Spleen (tissue), 11 donors: ENCODE measurements around the gene BTG2. TPM values are rescaled to one million over a fixed set of nuclear protein-coding genes. Genes with fewer than 3 reads are reported as not detected.
A peak's percentile ranks its signal among the peaks of the same experiment; 100 is the strongest.

Source experiments
- DNase-seq: peaks from one replicate; pipeline ENCODE4 v3.0.0-alpha.2; 2020
- H3K27ac ChIP-seq, 8 donors: fragments of 200-600 bp; sonication (generic) in 7 of 8; 1 replicate in 4 of 8; 2 replicates in 4 of 8; pipeline versions ENCODE4 v1.5.0 to v1.8.0; 2016 to 2021; ENCODE audit warnings: inconsistent platforms in 4 of 8, mild to moderate bottlenecking in 4 of 8, moderate library complexity in 1 of 8
- H3K27me3 ChIP-seq, 7 donors: fragments of 200-600 bp; sonication (generic) in 6 of 7; replicated peaks in 1 of 7; 1 replicate in 4 of 7; 2 replicates in 3 of 7; pipeline versions ENCODE4 v1.5.0 to v1.8.0; 2016 to 2021; ENCODE audit warnings: inconsistent platforms in 3 of 7, mild to moderate bottlenecking in 1 of 7
- H3K36me3 ChIP-seq, 6 donors: fragments of 200-600 bp; sonication (generic) in 5 of 6; 1 replicate in 4 of 6; 2 replicates in 2 of 6; pipeline versions ENCODE4 v1.5.0 to v1.8.0; 2016 to 2021; ENCODE audit warnings: inconsistent platforms in 2 of 6
- H3K4me1 ChIP-seq, 6 donors: fragments of 200-600 bp; sonication (generic) in 5 of 6; 1 replicate in 3 of 6; 2 replicates in 3 of 6; pipeline versions ENCODE4 v1.5.0 to v1.8.0; 2016 to 2021; ENCODE audit warnings: inconsistent platforms in 3 of 6
- H3K4me3 ChIP-seq, 8 donors: fragments of 200-600 bp; sonication (generic) in 7 of 8; 1 replicate in 4 of 8; 2 replicates in 4 of 8; pipeline versions ENCODE4 v1.5.0 to v1.8.0; 2016 to 2021; ENCODE audit warnings: inconsistent platforms in 4 of 8, mild to moderate bottlenecking in 4 of 8, moderate library complexity in 2 of 8
- H3K9me3 ChIP-seq, 8 donors: fragments of 200-600 bp; sonication (generic) in 7 of 8; 1 replicate in 4 of 8; 2 replicates in 4 of 8; pipeline versions ENCODE4 v1.5.0 to v1.8.0; 2016 to 2021; ENCODE audit warnings: inconsistent platforms in 4 of 8
- CTCF ChIP-seq, 11 experiments: fragments of 200-600 bp in 7 of 11; fragments of 450-650 bp in 4 of 11; sonication (generic) in 4 of 11; IDR thresholded peaks in 8 of 11; conservative IDR thresholded peaks in 3 of 11; 1 replicate in 7 of 11; 2 replicates in 4 of 11; pipeline versions ENCODE4 v1.4.0 to v1.8.0; 2016 to 2021; ENCODE audit warnings: antibody characterized with exemption in 11 of 11, inconsistent platforms in 4 of 11, mild to moderate bottlenecking in 1 of 11
- POLR2A ChIP-seq, 3 donors: fragments of 450-650 bp; IDR thresholded peaks; one replicate each; pipeline ENCODE4 v1.5.1; 2017; ENCODE audit warnings: antibody characterized with exemption in 3 of 3, mild to moderate bottlenecking in 1 of 3
- POLR2AphosphoS5 ChIP-seq, 3 donors: sonication (generic); formaldehyde crosslinking; IDR thresholded peaks; one replicate each; pipeline ENCODE4 v1.5.1; 2017; ENCODE audit warnings: antibody characterized with exemption in 3 of 3
- WGBS, 5 donors: extraction: QIAGEN DNeasy Blood & Tissue Kit in 3 of 5; methylation state at CpG; one replicate each; pipeline versions ENCODE4 v1.1.5 to v1.1.7; 2013 to 2018; 5-methylcytosine and 5-hydroxymethylcytosine counted together
- intact Hi-C: fragments of 100-400 bp; cut with DNase I; formaldehyde crosslinking; loops from one replicate; pipeline ENCODE4 v1.15.0; 2023; ENCODE audit warnings: low total_unique reads
- polyA plus RNA-seq, 3 donors: library from polyadenylated mRNA; stranded (reverse); fragments of 200-250 nt; gene quantifications; one replicate each; pipeline ENCODE4 v1.2.1, GENCODE V29; 2013
- total RNA-seq, 7 donors: library from RNA; depleted of rRNA in 3 of 7; stranded (reverse); fragments of >200 nt in 3 of 7; fragmentation: NEBNext Ultra II Directional in 4 of 7; extraction: Animal tissue kit (Norgen Biotek cat#: 25700) in 4 of 7; gene quantifications; one replicate each; pipeline versions ENCODE4 v1.1.0 to v1.2.1, GENCODE V29; 2016 to 2021
- donor health status: healthy with polysubstance abuse.
- donor health status: DM: no; HTN: no; CAD: no; lungs with moderate emphysema.
- donor health status: DM: no; HTN: no; CAD: no.
- donor health status: Bipolar disorder and iron deficiency.
- donor health status: healthy.
- donor health status: DM: no; HTN: no; CAD: no.
- donor health status: DM: yes; HTN: yes; CAD: no.

The BTG2 gene
- total and polyA plus RNA-seq, 10 donors = 55.5 to 186 (median 124) TPM

- Histone ChIP-seq H3K36me3 (no peaks in the 10 kb centered on the region), H3K4me1 (peaks cover 30 to 86% (median 52%) of the 10 kb centered on the region in 6 donors), H3K27me3 (peaks cover 0 to 6% (median 0%) of the 10 kb centered on the region in 7 donors), H3K27ac (peak overlapping the region in 7 of 8 donors; percentile 8 to 76 (median 58)), H3K9me3 (no peaks in the 10 kb centered on the region), H3K4me3 (no peak overlapping the region)
- intact Hi-C loops = loop anchor here (5.0 kb wide), 1 partner anchor 218 kb away; no protein-coding TSS in a partner anchor
- DNase-seq = peak; percentile 80
- peak; percentile 68 to 95 (median 88) for TF ChIP-seq CTCF (IDR thresholded peaks at IDR 0.05 in 8 of 11, conservative IDR thresholded peaks at IDR 0.05 in 3 of 11)
- TF ChIP-seq POLR2AphosphoS5 (IDR thresholded peaks at IDR 0.05) = no peak
- TF ChIP-seq POLR2A (IDR thresholded peaks at IDR 0.05) = no peak
- 15 to 21% (median 19%) methylated on average over 5 of the region's 5 CpGs for WGBS, 5 donors
Observed at GRCh38 chr1:203268901-203269653, 36.2 kb upstream of the BTG2 start.

- no peaks in the 10 kb centered on the region for H3K36me3 ChIP-seq
- intact Hi-C loops = loop anchor here (5.0 kb wide), 3 partner anchors 38 to 218 kb away; partner anchors contain the start of gene BTG2
Observed at GRCh38 chr1:203269654-203270020, 35.7 kb upstream of the BTG2 start.

GRCh38 chr1:203270448-203270847, 34.9 kb upstream of the BTG2 start:
- no peak for TF ChIP-seq CTCF (IDR thresholded peaks at IDR 0.05 in 8 of 11, conservative IDR thresholded peaks at IDR 0.05 in 3 of 11)
- TF ChIP-seq POLR2AphosphoS5 (IDR thresholded peaks at IDR 0.05) = no peak
- no peak for TF ChIP-seq POLR2A (IDR thresholded peaks at IDR 0.05)
- intact Hi-C loops = loop anchor here (5.0 kb wide), 2 partner anchors 37 to 67 kb away; partner anchors contain the start of gene BTG2
- Histone ChIP-seq H3K4me1 (peaks cover 30 to 97% (median 65%) of the 10 kb centered on the region in 6 donors), H3K36me3 (no peaks in the 10 kb centered on the region), H3K27me3 (peaks cover 0 to 5% (median 0%) of the 10 kb centered on the region in 7 donors), H3K4me3 (no peak overlapping the region), H3K27ac (peak overlapping the region in 3 of 8 donors; percentile 14 to 63 (median 43)), H3K9me3 (no peaks in the 10 kb centered on the region)
- 78 to 89% (median 81%) methylated on average over 4 of the region's 4 CpGs for WGBS, 5 donors
- no peak for DNase-seq

More at GRCh38 chr1:203269654-203270020, 35.7 kb upstream of the BTG2 start:
- 66 to 71% (median 67%) methylated on average over 5 of the region's 5 CpGs for WGBS, 5 donors
- Histone ChIP-seq H3K27me3 (peaks cover 0 to 6% (median 0%) of the 10 kb centered on the region in 7 donors), H3K27ac (peak overlapping the region in 2 of 8 donors; percentile 67 to 76), H3K4me3 (no peak overlapping the region), H3K4me1 (peaks cover 30 to 91% (median 58%) of the 10 kb centered on the region in 6 donors), H3K9me3 (no peaks in the 10 kb centered on the region)
- TF ChIP-seq CTCF (IDR thresholded peaks at IDR 0.05 in 8 of 11, conservative IDR thresholded peaks at IDR 0.05 in 3 of 11) (no peak), POLR2A (IDR thresholded peaks at IDR 0.05) (no peak), POLR2AphosphoS5 (IDR thresholded peaks at IDR 0.05) (no peak)
- DNase-seq = no peak
